Stimulated activated CD4-positive, alpha-beta T cell treated with anti-CD3 and anti-CD28 coated beads, Interleukin-1b, Interleukin-23, amount 100 ng/mL, for 48 hours (primary cell): Measurements from ENCODE around the gene FRMPD4.

Experiments used
- DNase-seq: peaks from one replicate; pipeline ENCODE4 v3.0.0-alpha.2; 2020

FRMPD4 gene

GRCh38 chrX:12563121-12563520, 424.8 kb downstream of the FRMPD4 start:
- DNase-seq, result no peak

GRCh38 chrX:12564221-12564620, 425.9 kb downstream of the FRMPD4 start:
- DNase-seq, result no peak

GRCh38 chrX:12567857-12568256, 429.6 kb downstream of the FRMPD4 start:
- no peak for DNase-seq

GRCh38 chrX:12570859-12571501, 432.7 kb downstream of the FRMPD4 start:
- DNase-seq, result no peak

- no peak for DNase-seq
Observed at GRCh38 chrX:12579311-12579710, 441.0 kb downstream of the FRMPD4 start.

- DNase-seq, result no peak
Observed at GRCh38 chrX:12580548-12580947, 442.3 kb downstream of the FRMPD4 start.

GRCh38 chrX:12581546-12581945, 443.3 kb downstream of the FRMPD4 start:
- DNase-seq, result no peak

- no peak for DNase-seq
Observed at GRCh38 chrX:12582649-12583048, 444.4 kb downstream of the FRMPD4 start.

GRCh38 chrX:12583543-12583942, 445.3 kb downstream of the FRMPD4 start:
- no peak for DNase-seq

GRCh38 chrX:12595720-12596119, 457.4 kb downstream of the FRMPD4 start:
- DNase-seq, result no peak

GRCh38 chrX:12610079-12610478, 471.8 kb downstream of the FRMPD4 start:
- DNase-seq, result no peak

GRCh38 chrX:12611471-12611870, 473.2 kb downstream of the FRMPD4 start:
- no peak for DNase-seq

GRCh38 chrX:12614266-12614665, 476.0 kb downstream of the FRMPD4 start:
- no peak for DNase-seq

- no peak for DNase-seq
Observed at GRCh38 chrX:12615061-12615460, 476.8 kb downstream of the FRMPD4 start.

- DNase-seq, result no peak
Observed at GRCh38 chrX:12617241-12617640, 479.0 kb downstream of the FRMPD4 start.

- DNase-seq, result no peak
Observed at GRCh38 chrX:12647230-12647629, 509.0 kb downstream of the FRMPD4 start.

GRCh38 chrX:12648995-12649394, 510.7 kb downstream of the FRMPD4 start:
- no peak for DNase-seq

GRCh38 chrX:12657433-12657832, 519.2 kb downstream of the FRMPD4 start:
- DNase-seq, result no peak

- no peak for DNase-seq
Observed at GRCh38 chrX:12657881-12658280, 519.6 kb downstream of the FRMPD4 start.

- no peak for DNase-seq
Observed at GRCh38 chrX:12661464-12661863, 523.2 kb downstream of the FRMPD4 start.

- no peak for DNase-seq
Observed at GRCh38 chrX:12672367-12673106, 534.3 kb downstream of the FRMPD4 start.

GRCh38 chrX:12673487-12673886, 535.2 kb downstream of the FRMPD4 start:
- no peak for DNase-seq

GRCh38 chrX:12679522-12679921, 541.2 kb downstream of the FRMPD4 start:
- DNase-seq, result no peak

GRCh38 chrX:12681047-12681446, 542.8 kb downstream of the FRMPD4 start:
- no peak for DNase-seq

- DNase-seq, result no peak
Observed at GRCh38 chrX:12685541-12685940, 547.3 kb downstream of the FRMPD4 start.
